ENCODE measurements around the gene ITGB5.

DNA sequence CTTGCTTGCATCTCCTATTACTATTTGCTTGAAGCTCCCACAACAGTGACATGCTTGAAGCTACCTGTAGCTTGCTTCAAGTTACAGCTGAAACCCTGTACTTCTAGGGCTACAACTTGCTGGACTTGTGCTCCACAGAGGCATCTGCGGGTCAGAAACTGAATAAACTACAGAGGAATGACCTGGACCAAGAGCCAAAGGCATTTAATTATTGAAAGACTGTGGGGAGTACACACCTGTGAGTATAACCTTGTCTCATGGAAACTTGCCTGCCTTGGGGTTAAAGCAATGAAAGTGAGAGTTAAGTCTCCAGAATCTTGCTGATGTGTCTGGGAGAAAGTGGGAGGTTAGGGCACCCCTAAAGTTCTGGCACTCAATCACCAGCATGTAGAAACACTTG is 87.1 kb downstream of the ITGB5 start:
- TF ChIP-seq POLR2AphosphoS5 (IDR thresholded peaks at IDR 0.05; ENCODE audit: insufficient read depth in 1 of 2, low read depth in 1 of 2), result no peak
- TF ChIP-seq, protein P1, sequence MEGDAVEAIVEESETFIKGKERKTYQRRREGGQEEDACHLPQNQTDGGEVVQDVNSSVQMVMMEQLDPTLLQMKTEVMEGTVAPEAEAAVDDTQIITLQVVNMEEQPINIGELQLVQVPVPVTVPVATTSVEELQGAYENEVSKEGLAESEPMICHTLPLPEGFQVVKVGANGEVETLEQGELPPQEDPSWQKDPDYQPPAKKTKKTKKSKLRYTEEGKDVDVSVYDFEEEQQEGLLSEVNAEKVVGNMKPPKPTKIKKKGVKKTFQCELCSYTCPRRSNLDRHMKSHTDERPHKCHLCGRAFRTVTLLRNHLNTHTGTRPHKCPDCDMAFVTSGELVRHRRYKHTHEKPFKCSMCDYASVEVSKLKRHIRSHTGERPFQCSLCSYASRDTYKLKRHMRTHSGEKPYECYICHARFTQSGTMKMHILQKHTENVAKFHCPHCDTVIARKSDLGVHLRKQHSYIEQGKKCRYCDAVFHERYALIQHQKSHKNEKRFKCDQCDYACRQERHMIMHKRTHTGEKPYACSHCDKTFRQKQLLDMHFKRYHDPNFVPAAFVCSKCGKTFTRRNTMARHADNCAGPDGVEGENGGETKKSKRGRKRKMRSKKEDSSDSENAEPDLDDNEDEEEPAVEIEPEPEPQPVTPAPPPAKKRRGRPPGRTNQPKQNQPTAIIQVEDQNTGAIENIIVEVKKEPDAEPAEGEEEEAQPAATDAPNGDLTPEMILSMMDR (IDR thresholded peaks at IDR 0.05), result no peak
- no peak for TF ChIP-seq POLR2A (IDR thresholded peaks at IDR 0.05)
